Brain pericyte (primary cell): ENCODE results near the gene ATE1.
"Not testable (repeated sequence)": the region's sequence is repeated elsewhere in the genome, so short reads cannot be mapped to it uniquely, and the experiment has no call there.

Experiments
- DNase-seq: peaks from one replicate; pipeline ENCODE4 v3.0.0-alpha.2; 2012; ENCODE audit warnings: low read depth, low spot score

ATE1 gene

GRCh38 chr10:121930268-121931085, 2.6 kb upstream of the ATE1 start:
- not testable (repeated sequence) for DNase-seq

GRCh38 chr10:121929585-121930267, 1.9 kb upstream of the ATE1 start:
- not testable (repeated sequence) for DNase-seq

- no peak for DNase-seq
Measured at GRCh38 chr10:121928528-121928884, 675 bp upstream of the ATE1 start.

GRCh38 chr10:121927318-121927840, 452 bp downstream of the ATE1 start:
- no peak for DNase-seq

GRCh38 chr10:121926671-121927317, 1.0 kb downstream of the ATE1 start:
- DNase-seq, result no peak

GRCh38 chr10:121926157-121926556, 1.7 kb downstream of the ATE1 start:
- no peak for DNase-seq

- no peak for DNase-seq
Measured at GRCh38 chr10:121921238-121921931, 6.4 kb downstream of the ATE1 start.

- DNase-seq, result no peak
Measured at GRCh38 chr10:121919666-121920065, 8.2 kb downstream of the ATE1 start.

- not testable (repeated sequence) for DNase-seq
Measured at GRCh38 chr10:121918800-121919199, 9.0 kb downstream of the ATE1 start.

GRCh38 chr10:121914661-121915060, 13.2 kb downstream of the ATE1 start:
- no peak for DNase-seq

GRCh38 chr10:121911421-121911697, 16.5 kb downstream of the ATE1 start:
- no peak for DNase-seq

GRCh38 chr10:121910673-121911420, 17.0 kb downstream of the ATE1 start:
- DNase-seq, result no peak

- DNase-seq, result no peak
Measured at GRCh38 chr10:121904888-121905287, 22.9 kb downstream of the ATE1 start.

GRCh38 chr10:121900443-121901174, 27.2 kb downstream of the ATE1 start:
- peak; percentile 24 for DNase-seq

GRCh38 chr10:121899727-121900126, 28.1 kb downstream of the ATE1 start:
- DNase-seq, result no peak

GRCh38 chr10:121891103-121891502, 36.7 kb downstream of the ATE1 start:
- DNase-seq, result no peak

GRCh38 chr10:121889212-121889611, 38.6 kb downstream of the ATE1 start:
- no peak for DNase-seq

GRCh38 chr10:121886997-121887622, 40.7 kb downstream of the ATE1 start:
- DNase-seq, result peak; percentile 36

- DNase-seq, result no peak
Measured at GRCh38 chr10:121886181-121886580, 41.6 kb downstream of the ATE1 start.

GRCh38 chr10:121880895-121881294, 46.9 kb downstream of the ATE1 start:
- no peak for DNase-seq
